ENCODE results near the gene OPN3. TPM values are rescaled to one million over a fixed set of nuclear protein-coding genes. Genes with fewer than 3 reads are reported as not detected.

The OPN3 gene
- total and polyA plus RNA-seq, 12 donors = 4.1 to 42.9 (median 9.7) TPM

- intact Hi-C loops (cut with DNase I) = loop anchor here in 1 of 2 donors (5.0 kb wide), 1 partner anchor 223 kb away; no protein-coding TSS in a partner anchor
- 64 to 84% (median 74%) methylated on average over 4 of the region's 4 CpGs for WGBS, 4 donors
- no peak overlapping the region for H3K4me3 ChIP-seq
- DNase-seq = no peak
- no peaks in the 10 kb centered on the region for H3K27me3 ChIP-seq
- TF ChIP-seq CTCF (IDR thresholded peaks at IDR 0.05) (no peak), POLR2A (IDR thresholded peaks at IDR 0.05) (no peak)
- H3K36me3 ChIP-seq (replicated peaks in 1 of 2) = no peaks in the 10 kb centered on the region
- H3K27ac ChIP-seq = no peak overlapping the region
- H3K9me3 ChIP-seq (replicated peaks in 1 of 3) = no peaks in the 10 kb centered on the region
- H3K4me1 ChIP-seq (replicated peaks in 1 of 2) = peaks cover 0 to 7% of the 10 kb centered on the region in 2 donors
These were observed 25.6 kb downstream of the OPN3 start for GRCh38 chr1:241614572-241614971.

GRCh38 chr1:241614144-241614543, 26.0 kb downstream of the OPN3 start:
- no peak for TF ChIP-seq POLR2A (IDR thresholded peaks at IDR 0.05)

GRCh38 chr1:241612533-241613477, 27.4 kb downstream of the OPN3 start:
- peak in 5 of 7 donors; percentile 32 to 55 (median 41) for DNase-seq
- peaks cover 0 to 7% of the 10 kb centered on the region in 2 donors for H3K4me1 ChIP-seq (replicated peaks in 1 of 2)
- 64 to 78% (median 68%) methylated on average over 9 of the region's 9 CpGs for WGBS, 4 donors

More at GRCh38 chr1:241614144-241614543, 26.0 kb downstream of the OPN3 start:
- H3K27me3 ChIP-seq = no peaks in the 10 kb centered on the region
- WGBS, 4 donors = 90 to 94% (median 92%) methylated on average over 4 of the region's 4 CpGs
- DNase-seq = no peak
- no peaks in the 10 kb centered on the region for H3K9me3 ChIP-seq (replicated peaks in 1 of 3)
- H3K4me3 ChIP-seq = no peak overlapping the region
- intact Hi-C loops (cut with DNase I) = loop anchor here in 1 of 2 donors (5.0 kb wide), 1 partner anchor 223 kb away; no protein-coding TSS in a partner anchor
- no peak overlapping the region for H3K27ac ChIP-seq
- peaks cover 0 to 7% of the 10 kb centered on the region in 2 donors for H3K4me1 ChIP-seq (replicated peaks in 1 of 2)
- H3K36me3 ChIP-seq (replicated peaks in 1 of 2) = no peaks in the 10 kb centered on the region

GRCh38 chr1:241611736-241612135, 28.4 kb downstream of the OPN3 start:
- Histone ChIP-seq H3K36me3 (replicated peaks in 1 of 2) (no peaks in the 10 kb centered on the region), H3K4me1 (replicated peaks in 1 of 2) (peaks cover 0 to 7% of the 10 kb centered on the region in 2 donors), H3K9me3 (replicated peaks in 1 of 3) (no peaks in the 10 kb centered on the region), H3K27me3 (no peaks in the 10 kb centered on the region), H3K4me3 (no peak overlapping the region), H3K27ac (no peak overlapping the region)
- WGBS, 4 donors = 80 to 91% (median 83%) methylated on average over 1 of the region's 1 CpG
- TF ChIP-seq POLR2A (IDR thresholded peaks at IDR 0.05) = no peak
- peak in 1 of 6 experiments; percentile 9 for TF ChIP-seq CTCF (IDR thresholded peaks at IDR 0.05)
- no peak for DNase-seq
- intact Hi-C loops (cut with DNase I) = loop anchor here in 1 of 2 donors (5.0 kb wide), 1 partner anchor 226 kb away; no protein-coding TSS in a partner anchor

More at GRCh38 chr1:241612533-241613477, 27.4 kb downstream of the OPN3 start:
- Histone ChIP-seq H3K27ac (peak overlapping the region in 1 of 5 donors; percentile 25), H3K4me3 (no peak overlapping the region), H3K9me3 (replicated peaks in 1 of 3) (no peaks in the 10 kb centered on the region), H3K36me3 (replicated peaks in 1 of 2) (no peaks in the 10 kb centered on the region), H3K27me3 (no peaks in the 10 kb centered on the region)
- TF ChIP-seq POLR2A (IDR thresholded peaks at IDR 0.05) (no peak), CTCF (IDR thresholded peaks at IDR 0.05) (no peak)
- intact Hi-C loops (cut with DNase I) = loop anchor here in 1 of 2 donors (5.0 kb wide), 1 partner anchor 224 kb away; no protein-coding TSS in a partner anchor
